IPS-18a (cell line): ENCODE data around the gene COL18A1.

Source experiments
- H3K27ac ChIP-seq: one replicate; pipeline ENCODE4 v1.5.1; 2013; ENCODE audit warnings: low read length
- H3K27me3 ChIP-seq: one replicate; pipeline ENCODE4 v1.6.1; 2013; ENCODE audit warnings: mild to moderate bottlenecking, low read length; ENCODE audit not compliant: control insufficient read depth, insufficient read depth
- H3K36me3 ChIP-seq: one replicate; pipeline ENCODE4 v1.6.1; 2013; ENCODE audit warnings: low read depth, low read length; ENCODE audit not compliant: control insufficient read depth
- H3K4me1 ChIP-seq: one replicate; pipeline ENCODE4 v1.6.1; 2013; ENCODE audit warnings: low read depth, low read length; ENCODE audit not compliant: control insufficient read depth
- H3K4me3 ChIP-seq: one replicate; pipeline ENCODE4 v1.5.1; 2013; ENCODE audit warnings: low read length
- H3K9ac ChIP-seq: one replicate; pipeline ENCODE4 v1.6.1; 2013; ENCODE audit warnings: mild to moderate bottlenecking, low read length, moderate library complexity
- H3K9me3 ChIP-seq: one replicate; pipeline ENCODE4 v1.6.1; 2013; ENCODE audit warnings: low read depth, low read length; ENCODE audit not compliant: control insufficient read depth

Gene COL18A1

DNA sequence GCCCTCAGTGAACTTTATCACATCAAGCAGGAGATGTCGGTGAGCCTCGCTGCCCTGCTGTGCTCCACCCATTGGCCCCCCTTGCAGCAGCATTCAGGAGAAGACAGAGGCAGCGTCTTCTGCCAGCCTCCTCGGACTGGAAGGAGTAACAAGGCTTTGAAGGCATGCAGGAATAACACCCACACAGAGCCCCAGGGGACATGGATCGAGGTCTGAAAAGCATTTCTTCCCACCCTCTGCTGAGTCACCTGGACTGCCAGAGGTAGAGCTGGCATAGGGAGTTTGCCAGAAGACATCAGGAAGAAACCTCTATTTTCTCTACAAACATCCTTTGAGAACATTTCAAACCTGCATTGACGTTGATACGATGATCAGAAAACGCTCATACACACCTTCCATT, 42.9 kb downstream of the COL18A1 start:
- Histone ChIP-seq H3K9me3 (no peaks in the 10 kb centered on the region), H3K9ac (no peak overlapping the region), H3K27me3 (no peaks in the 10 kb centered on the region), H3K4me3 (no peak overlapping the region), H3K4me1 (no peaks in the 10 kb centered on the region), H3K27ac (no peak overlapping the region), H3K36me3 (peaks cover 5% of the 10 kb centered on the region)

- no peak overlapping the region for H3K4me3 ChIP-seq
- H3K9me3 ChIP-seq = no peaks in the 10 kb centered on the region
- no peak overlapping the region for H3K9ac ChIP-seq
- H3K4me1 ChIP-seq = no peaks in the 10 kb centered on the region
- no peaks in the 10 kb centered on the region for H3K27me3 ChIP-seq
- no peak overlapping the region for H3K27ac ChIP-seq
- peaks cover 5% of the 10 kb centered on the region for H3K36me3 ChIP-seq
These were observed 43.4 kb downstream of the COL18A1 start for GRCh38 chr21:45448283-45448809.

DNA sequence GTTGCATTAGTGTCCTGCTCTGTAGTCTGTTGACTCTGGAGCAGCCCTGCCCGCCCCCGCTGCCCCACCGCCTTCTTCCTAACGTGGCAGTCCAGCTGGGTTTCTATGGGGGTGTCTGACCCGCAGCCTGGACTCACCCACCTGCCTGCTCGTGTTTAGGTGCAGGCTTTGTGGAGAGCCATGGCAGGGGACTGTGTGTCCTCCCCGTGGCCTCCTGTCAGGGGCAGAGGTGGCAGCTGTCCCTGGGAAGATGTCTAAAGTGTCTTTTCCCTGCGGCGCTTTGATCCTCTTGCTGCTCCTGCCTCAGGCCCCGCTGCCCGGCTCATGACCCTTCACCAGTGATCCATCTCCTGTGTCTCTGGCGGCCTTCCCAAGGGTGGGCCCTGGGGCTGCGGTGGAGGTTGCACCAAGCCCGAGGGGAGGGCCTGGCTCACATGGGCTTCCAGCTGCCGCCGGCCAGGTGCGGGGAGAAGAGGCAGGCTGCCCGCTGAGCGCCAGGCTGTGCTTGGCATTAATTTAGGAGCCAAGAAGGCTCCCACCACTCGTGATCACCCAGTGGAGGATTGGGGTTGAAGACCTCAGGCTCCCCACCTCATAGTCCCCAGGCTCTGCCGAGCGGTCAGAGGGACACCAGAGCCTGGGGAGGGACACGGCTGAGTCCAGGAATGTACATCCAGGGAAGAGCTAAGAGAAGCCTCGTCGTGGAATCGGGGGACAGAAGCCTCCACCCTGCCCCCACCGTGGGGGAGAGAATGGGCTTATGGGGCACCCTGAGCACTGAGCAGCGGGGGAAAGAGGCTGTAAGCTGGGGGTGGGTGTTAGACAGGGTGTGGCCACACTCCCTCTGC, 44.1 kb downstream of the COL18A1 start:
- Histone ChIP-seq H3K9ac (no peak overlapping the region), H3K4me1 (no peaks in the 10 kb centered on the region), H3K27ac (no peak overlapping the region)

GRCh38 chr21:45449658-45450422, 44.9 kb downstream of the COL18A1 start:
- Histone ChIP-seq H3K9ac (no peak overlapping the region), H3K4me3 (no peak overlapping the region), H3K36me3 (peaks cover 5% of the 10 kb centered on the region), H3K27ac (no peak overlapping the region), H3K27me3 (no peaks in the 10 kb centered on the region), H3K9me3 (no peaks in the 10 kb centered on the region), H3K4me1 (no peaks in the 10 kb centered on the region)

More for the DNA sequence above, 44.1 kb downstream of the COL18A1 start:
- Histone ChIP-seq H3K9me3 (no peaks in the 10 kb centered on the region), H3K27me3 (no peaks in the 10 kb centered on the region), H3K4me3 (no peak overlapping the region), H3K36me3 (peaks cover 5% of the 10 kb centered on the region)

GRCh38 chr21:45450423-45451090, 45.6 kb downstream of the COL18A1 start:
- Histone ChIP-seq H3K27me3 (no peaks in the 10 kb centered on the region), H3K27ac (no peak overlapping the region), H3K9me3 (no peaks in the 10 kb centered on the region), H3K9ac (no peak overlapping the region), H3K36me3 (peaks cover 5% of the 10 kb centered on the region), H3K4me1 (no peaks in the 10 kb centered on the region), H3K4me3 (no peak overlapping the region)

DNA sequence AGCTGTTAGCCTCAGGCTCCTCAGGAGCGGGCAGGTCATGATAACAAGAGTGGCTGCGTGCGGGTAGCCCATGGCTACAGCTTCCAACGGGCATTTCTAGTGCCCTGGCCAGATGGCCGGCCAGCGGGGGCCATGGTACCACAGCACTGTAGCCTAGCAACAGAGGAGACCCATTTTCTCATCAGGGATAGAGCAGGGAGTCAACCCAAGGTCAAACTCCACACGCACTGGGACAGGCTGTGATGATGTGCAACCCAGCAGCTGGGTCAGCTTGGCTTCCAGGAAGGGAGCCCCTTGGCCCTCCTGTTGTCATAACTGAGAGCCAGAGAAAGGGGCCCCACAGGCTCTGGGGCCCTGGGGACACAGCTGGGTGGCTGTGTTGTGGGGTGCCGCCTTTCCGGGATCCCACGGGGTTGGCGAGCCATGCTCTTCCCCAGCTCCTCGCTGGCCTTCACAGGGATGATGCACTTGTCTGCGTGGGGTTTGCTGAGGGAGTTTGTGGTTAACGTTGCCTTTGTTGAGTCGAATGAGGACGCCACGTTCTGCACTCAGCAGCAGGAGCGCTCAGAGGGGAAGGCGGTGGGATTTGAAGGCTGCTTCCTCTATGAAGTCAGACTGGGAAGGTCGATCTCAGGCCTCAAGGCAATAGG, 46.3 kb downstream of the COL18A1 start:
- Histone ChIP-seq H3K36me3 (peaks cover 5% of the 10 kb centered on the region), H3K4me3 (no peak overlapping the region), H3K9me3 (no peaks in the 10 kb centered on the region), H3K27me3 (no peaks in the 10 kb centered on the region), H3K4me1 (no peaks in the 10 kb centered on the region), H3K9ac (no peak overlapping the region), H3K27ac (no peak overlapping the region)

DNA sequence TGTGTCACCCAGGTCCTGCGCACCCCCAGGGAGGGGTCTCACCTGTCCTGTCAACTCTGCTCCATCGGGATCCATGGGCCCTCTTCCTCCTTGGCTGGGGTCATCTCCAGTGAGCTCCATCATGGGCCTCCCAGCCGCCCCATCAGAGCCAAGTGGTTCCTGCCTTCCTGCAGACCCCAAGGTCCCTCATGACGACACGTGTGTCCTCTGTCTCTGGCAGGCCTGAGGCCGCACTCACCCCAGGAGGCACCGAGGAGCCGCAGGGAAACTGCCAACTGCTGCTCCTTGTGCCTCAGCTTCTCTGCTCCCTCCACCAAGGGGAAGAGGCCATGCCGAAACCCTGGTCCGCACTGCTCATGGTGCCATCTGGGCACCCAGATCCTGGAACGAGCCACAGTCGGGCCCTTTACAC, 46.8 kb downstream of the COL18A1 start:
- peaks cover 5% of the 10 kb centered on the region for H3K36me3 ChIP-seq
- H3K9me3 ChIP-seq = no peaks in the 10 kb centered on the region
- no peak overlapping the region for H3K4me3 ChIP-seq
- H3K4me1 ChIP-seq = no peaks in the 10 kb centered on the region
- no peaks in the 10 kb centered on the region for H3K27me3 ChIP-seq
- no peak overlapping the region for H3K9ac ChIP-seq
- no peak overlapping the region for H3K27ac ChIP-seq

DNA sequence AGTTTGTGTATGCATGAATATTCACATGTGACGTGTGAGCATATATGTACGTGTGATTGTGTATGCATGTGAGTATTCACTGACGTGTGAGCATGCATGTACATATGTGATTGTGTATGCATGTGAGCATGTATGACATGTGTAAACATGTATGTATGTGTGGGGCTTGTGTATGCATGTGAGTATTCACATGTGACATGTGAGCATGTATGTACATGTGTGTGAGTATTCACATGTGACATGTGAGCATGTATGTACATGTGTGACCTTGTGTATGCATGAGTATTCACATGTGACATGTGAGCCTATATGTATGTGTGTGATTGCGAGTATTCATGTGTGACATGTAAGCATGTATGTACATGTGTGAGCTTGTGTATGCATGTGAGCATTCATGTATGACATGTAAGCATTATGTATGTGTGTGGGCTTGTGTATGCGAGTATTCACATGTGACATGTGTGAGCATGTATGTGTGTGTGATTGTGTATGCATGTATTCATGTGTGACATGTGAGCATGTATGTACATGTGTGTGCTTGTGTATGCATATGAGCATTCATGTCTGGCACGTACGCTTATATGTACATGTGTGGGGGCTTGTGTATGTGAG, 47.8 kb downstream of the COL18A1 start:
- H3K4me3 ChIP-seq = no peak overlapping the region
- H3K27ac ChIP-seq = no peak overlapping the region
- no peak overlapping the region for H3K9ac ChIP-seq
- no peaks in the 10 kb centered on the region for H3K4me1 ChIP-seq
- H3K9me3 ChIP-seq = no peaks in the 10 kb centered on the region
- H3K27me3 ChIP-seq = no peaks in the 10 kb centered on the region
- H3K36me3 ChIP-seq = peaks cover 5% of the 10 kb centered on the region

DNA sequence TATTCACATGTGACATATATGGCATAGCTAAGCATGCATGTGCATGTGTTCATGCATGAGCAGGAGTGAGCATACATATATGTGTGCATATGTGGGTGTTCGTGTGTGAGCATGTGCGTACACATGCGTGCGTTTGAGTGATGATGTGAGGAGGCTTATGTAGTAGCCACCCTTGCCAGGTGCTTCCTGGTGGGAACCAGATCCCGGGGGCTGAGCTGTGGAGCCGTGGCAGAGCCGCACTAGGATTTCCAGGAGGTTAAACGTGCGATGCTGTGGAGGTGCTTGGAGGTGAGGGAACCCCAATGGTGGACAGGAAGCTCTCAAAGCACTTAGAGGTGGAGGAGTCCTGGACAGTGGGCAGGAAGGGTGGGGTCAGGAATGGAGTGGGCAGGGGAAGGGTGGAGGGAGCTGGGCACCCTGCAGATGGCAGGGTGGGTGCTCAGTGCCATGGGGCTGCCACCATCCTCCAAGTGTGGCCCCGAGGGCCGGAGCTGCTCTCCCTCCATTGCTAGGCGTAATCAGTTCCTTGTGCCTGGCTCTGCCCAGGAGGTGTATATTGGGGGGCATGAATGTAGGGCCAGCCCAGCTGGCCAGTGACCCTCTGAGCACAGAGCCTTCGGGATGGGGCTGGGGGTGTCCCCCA, 48.5 kb downstream of the COL18A1 start:
- Histone ChIP-seq H3K36me3 (no peaks in the 10 kb centered on the region), H3K4me3 (no peak overlapping the region), H3K9me3 (no peaks in the 10 kb centered on the region), H3K4me1 (no peaks in the 10 kb centered on the region), H3K27ac (no peak overlapping the region), H3K9ac (no peak overlapping the region), H3K27me3 (no peaks in the 10 kb centered on the region)

DNA sequence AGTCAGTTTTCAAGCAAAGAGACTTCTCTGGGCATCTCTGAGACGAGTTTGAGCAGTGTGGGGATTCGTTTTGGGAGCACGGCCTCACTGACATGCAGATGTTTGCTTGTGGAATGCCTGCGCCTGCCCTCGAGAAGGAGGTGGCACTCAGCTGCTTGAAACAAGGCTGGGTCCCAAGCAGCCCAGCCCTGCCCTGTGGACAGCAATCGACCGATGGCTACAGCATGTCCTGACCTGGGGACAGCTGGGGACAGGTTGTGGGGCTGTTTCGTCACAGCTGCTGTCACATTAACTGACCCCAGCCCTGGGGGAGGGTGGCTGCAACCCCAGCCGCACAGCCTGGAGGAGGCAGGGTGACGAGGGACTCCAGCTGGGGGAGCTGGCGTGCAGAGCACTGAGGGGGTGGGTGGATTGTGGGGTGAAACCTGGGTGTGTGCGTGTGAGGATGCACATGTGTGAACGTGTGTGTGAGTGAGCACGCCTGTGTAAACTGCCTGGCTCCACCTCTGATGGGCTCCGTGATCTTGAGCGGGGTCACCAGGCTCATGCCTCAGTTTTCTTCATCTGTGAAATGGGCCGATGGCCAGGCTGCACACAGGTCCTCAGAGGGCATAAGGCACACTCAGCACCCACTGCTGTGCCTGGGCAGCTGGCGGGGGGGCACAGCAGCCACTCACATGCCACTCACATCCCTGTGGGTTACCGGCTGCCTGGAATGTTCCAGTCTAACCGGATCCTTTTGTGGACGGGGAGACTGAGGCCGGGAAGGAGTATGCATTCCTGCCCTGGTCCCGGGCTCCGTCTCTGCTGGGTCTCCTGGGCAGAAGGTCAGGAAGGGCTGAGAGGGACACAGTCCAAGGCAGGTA, 49.3 kb downstream of the COL18A1 start:
- Histone ChIP-seq H3K36me3 (no peaks in the 10 kb centered on the region), H3K4me3 (no peak overlapping the region), H3K9ac (no peak overlapping the region), H3K27me3 (no peaks in the 10 kb centered on the region), H3K4me1 (no peaks in the 10 kb centered on the region), H3K9me3 (no peaks in the 10 kb centered on the region), H3K27ac (no peak overlapping the region)
